ENCODE data around the gene RNF225. TPM values are rescaled to one million over a fixed set of nuclear protein-coding genes. Genes with fewer than 3 reads are reported as not detected.

Gene RNF225
- total RNA-seq, 2 donors from 2014 or later = not detected

- Mint-ChIP-seq H3K4me1 (peaks cover 27% of the 10 kb centered on the region), H3K27me3 (no peaks in the 10 kb centered on the region), H3K4me3 (peak within 1 kb of the TSS; percentile 90), H3K36me3 (ENCODE audit: low read depth) (peaks cover 2% of the 10 kb centered on the region), H3K27ac (peak within 1 kb of the TSS; percentile 95)
- H3K9me3 ChIP-seq (ENCODE audit: control insufficient read depth, low read length, poor library complexity, severe bottlenecking) = no peaks in the 10 kb centered on the region
- peak; percentile 92 for ATAC-seq
- peak; percentile 89 to 93 (median 90) for DNase-seq
Measured at GRCh38 chr19:58386576-58387337, 8.7 kb upstream of the RNF225 start, which contains the start of gene RPS5. Gene RPS5 (plus strand): TSS chr19:58387269. CDS start chr19:58388138, 869 bp downstream.

- no peak for ATAC-seq
- Mint-ChIP-seq H3K4me1 (peaks cover 24% of the 10 kb centered on the region), H3K27ac (peak overlapping the region; percentile 95), H3K36me3 (ENCODE audit: low read depth) (peaks cover 2% of the 10 kb centered on the region), H3K27me3 (no peaks in the 10 kb centered on the region), H3K4me3 (peak overlapping the region; percentile 90)
- no peaks in the 10 kb centered on the region for H3K9me3 ChIP-seq (ENCODE audit: control insufficient read depth, low read length, poor library complexity, severe bottlenecking)
- DNase-seq = no peak
Measured at GRCh38 chr19:58387338-58388174, 7.9 kb upstream of the RNF225 start.

GRCh38 chr19:58388175-58388526, 7.3 kb upstream of the RNF225 start:
- Mint-ChIP-seq H3K4me3 (peak overlapping the region; percentile 90), H3K4me1 (peaks cover 24% of the 10 kb centered on the region), H3K27ac (peak overlapping the region; percentile 95), H3K36me3 (ENCODE audit: low read depth) (peaks cover 2% of the 10 kb centered on the region), H3K27me3 (no peaks in the 10 kb centered on the region)
- DNase-seq (no peak), ATAC-seq (no peak)
- no peaks in the 10 kb centered on the region for H3K9me3 ChIP-seq (ENCODE audit: control insufficient read depth, low read length, poor library complexity, severe bottlenecking)

GRCh38 chr19:58392945-58393724, 2.3 kb upstream of the RNF225 start:
- DNase-seq = no peak
- Mint-ChIP-seq H3K27me3 (peaks cover 8% of the 10 kb centered on the region), H3K27ac (peak overlapping the region; percentile 11), H3K4me1 (peaks cover 8% of the 10 kb centered on the region), H3K36me3 (ENCODE audit: low read depth) (peaks cover 14% of the 10 kb centered on the region), H3K4me3 (no peak overlapping the region)
- H3K9me3 ChIP-seq (ENCODE audit: control insufficient read depth, low read length, poor library complexity, severe bottlenecking) = no peaks in the 10 kb centered on the region
- no peak for ATAC-seq

GRCh38 chr19:58393725-58394033, 1.8 kb upstream of the RNF225 start:
- Mint-ChIP-seq H3K27ac (no peak overlapping the region), H3K27me3 (peaks cover 8% of the 10 kb centered on the region), H3K36me3 (ENCODE audit: low read depth) (peaks cover 14% of the 10 kb centered on the region), H3K4me1 (peaks cover 7% of the 10 kb centered on the region), H3K4me3 (no peak overlapping the region)
- DNase-seq (no peak), ATAC-seq (no peak)
- no peaks in the 10 kb centered on the region for H3K9me3 ChIP-seq (ENCODE audit: control insufficient read depth, low read length, poor library complexity, severe bottlenecking)

- no peak overlapping the region for H3K4me3 Mint-ChIP-seq
- H3K4me1 Mint-ChIP-seq = peaks cover 11% of the 10 kb centered on the region
- ATAC-seq = peak; percentile 7
- no peaks in the 10 kb centered on the region for H3K9me3 ChIP-seq (ENCODE audit: control insufficient read depth, low read length, poor library complexity, severe bottlenecking)
- H3K27ac Mint-ChIP-seq = no peak overlapping the region
- H3K36me3 Mint-ChIP-seq (ENCODE audit: low read depth) = peaks cover 14% of the 10 kb centered on the region
- H3K27me3 Mint-ChIP-seq = peaks cover 8% of the 10 kb centered on the region
- DNase-seq = no peak
Measured at GRCh38 chr19:58394821-58395219, 636 bp upstream of the RNF225 start.

- Mint-ChIP-seq H3K4me3 (peak overlapping the region; percentile 21), H3K27ac (no peak overlapping the region), H3K4me1 (peaks cover 12% of the 10 kb centered on the region), H3K36me3 (ENCODE audit: low read depth) (peaks cover 12% of the 10 kb centered on the region), H3K27me3 (peaks cover 8% of the 10 kb centered on the region)
- H3K9me3 ChIP-seq (ENCODE audit: control insufficient read depth, low read length, poor library complexity, severe bottlenecking) = no peaks in the 10 kb centered on the region
- DNase-seq (no peak), ATAC-seq (no peak)
Measured at GRCh38 chr19:58395979-58396627, 647 bp downstream of the RNF225 start.

- H3K27ac Mint-ChIP-seq = no peak overlapping the region
- DNase-seq (no peak), ATAC-seq (no peak)
- peaks cover 12% of the 10 kb centered on the region for H3K36me3 Mint-ChIP-seq (ENCODE audit: low read depth)
- H3K9me3 ChIP-seq (ENCODE audit: control insufficient read depth, low read length, poor library complexity, severe bottlenecking) = no peaks in the 10 kb centered on the region
- H3K4me3 Mint-ChIP-seq = no peak overlapping the region
- H3K27me3 Mint-ChIP-seq = peaks cover 8% of the 10 kb centered on the region
- H3K4me1 Mint-ChIP-seq = peaks cover 16% of the 10 kb centered on the region
Measured at GRCh38 chr19:58396691-58397532, 1.5 kb downstream of the RNF225 start.

GRCh38 chr19:58397533-58398037, 2.1 kb downstream of the RNF225 start:
- no peaks in the 10 kb centered on the region for H3K9me3 ChIP-seq (ENCODE audit: control insufficient read depth, low read length, poor library complexity, severe bottlenecking)
- peaks cover 12% of the 10 kb centered on the region for H3K36me3 Mint-ChIP-seq (ENCODE audit: low read depth)
- peaks cover 16% of the 10 kb centered on the region for H3K4me1 Mint-ChIP-seq
- DNase-seq (no peak), ATAC-seq (no peak)
- H3K4me3 Mint-ChIP-seq = no peak overlapping the region
- H3K27ac Mint-ChIP-seq = no peak overlapping the region
- peaks cover 8% of the 10 kb centered on the region for H3K27me3 Mint-ChIP-seq

- H3K27me3 Mint-ChIP-seq = peaks cover 8% of the 10 kb centered on the region
- ATAC-seq (no peak), DNase-seq (no peak)
- H3K36me3 Mint-ChIP-seq (ENCODE audit: low read depth) = peaks cover 12% of the 10 kb centered on the region
- H3K4me1 Mint-ChIP-seq = peaks cover 16% of the 10 kb centered on the region
- no peaks in the 10 kb centered on the region for H3K9me3 ChIP-seq (ENCODE audit: control insufficient read depth, low read length, poor library complexity, severe bottlenecking)
- no peak overlapping the region for H3K27ac Mint-ChIP-seq
- no peak overlapping the region for H3K4me3 Mint-ChIP-seq
Measured at GRCh38 chr19:58398087-58398486, 2.6 kb downstream of the RNF225 start.

- Mint-ChIP-seq H3K36me3 (ENCODE audit: low read depth) (peaks cover 12% of the 10 kb centered on the region), H3K4me1 (peaks cover 15% of the 10 kb centered on the region), H3K27ac (no peak overlapping the region), H3K4me3 (no peak overlapping the region), H3K27me3 (peaks cover 8% of the 10 kb centered on the region)
- ATAC-seq (no peak), DNase-seq (no peak)
- no peaks in the 10 kb centered on the region for H3K9me3 ChIP-seq (ENCODE audit: control insufficient read depth, low read length, poor library complexity, severe bottlenecking)
Measured at GRCh38 chr19:58398545-58398944, 3.1 kb downstream of the RNF225 start.

- peaks cover under 1% of the 10 kb centered on the region for H3K36me3 Mint-ChIP-seq (ENCODE audit: low read depth)
- ATAC-seq (no peak), DNase-seq (no peak)
- no peaks in the 10 kb centered on the region for H3K9me3 ChIP-seq (ENCODE audit: control insufficient read depth, low read length, poor library complexity, severe bottlenecking)
- H3K27ac Mint-ChIP-seq = no peak overlapping the region
- peak overlapping the region; percentile 90 for H3K4me3 Mint-ChIP-seq
- peaks cover 8% of the 10 kb centered on the region for H3K27me3 Mint-ChIP-seq
- peaks cover 13% of the 10 kb centered on the region for H3K4me1 Mint-ChIP-seq
Measured at GRCh38 chr19:58399903-58400302, 4.4 kb downstream of the RNF225 start.

All from T-helper 17 cell (primary cell).